GM12878 (cell line): Measurements from ENCODE around the gene SPNS1.

Experiments
- CBFB ChIP-seq: IDR thresholded peaks from 2 replicates; pipeline ENCODE4 v1.6.1; 2016; ENCODE audit warnings: antibody characterized with exemption, low read depth
- CEBPB ChIP-seq, 2 experiments: fragments of 150-350 bp in 1 of 2; IDR thresholded peaks; 2 replicates each; pipeline ENCODE4 v1.6.1; 2012 to 2014; ENCODE audit warnings: low read depth in 2 of 2, low read length in 2 of 2, borderline replicate concordance in 1 of 2, inconsistent platforms in 1 of 2
- CTCF ChIP-seq, 3 experiments: IDR thresholded peaks in 2 of 3; conservative IDR thresholded peaks in 1 of 3; 2 replicates each; pipeline ENCODE4 v1.5.1; 2011; ENCODE audit warnings: low read depth in 3 of 3, low read length in 3 of 3, mild to moderate bottlenecking in 3 of 3, control low read depth in 2 of 3, moderate library complexity in 2 of 3, inconsistent platforms in 1 of 3, mixed read lengths in 1 of 3; ENCODE audit not compliant: control insufficient read depth in 2 of 3, insufficient read depth in 1 of 3; ENCODE audit errors: extremely low read depth in 1 of 3
- EZH2 ChIP-seq: IDR thresholded peaks from 2 replicates; pipeline ENCODE4 v1.6.1; 2012; ENCODE audit warnings: low read depth, mild to moderate bottlenecking, control low read depth, inconsistent platforms, low read length, borderline replicate concordance; ENCODE audit not compliant: control insufficient read depth
- HCFC1 ChIP-seq: fragments of 150-350 bp; IDR thresholded peaks from 2 replicates; pipeline ENCODE4 v1.6.1; 2014; ENCODE audit warnings: low read length
- JUND ChIP-seq: IDR thresholded peaks from 2 replicates; pipeline ENCODE4 v1.6.1; 2012; ENCODE audit warnings: low read depth, mild to moderate bottlenecking, low read length, improper control_type of control experiment, moderate library complexity
- MTA2 ChIP-seq: fragments of 450-650 bp; IDR thresholded peaks from 2 replicates; pipeline ENCODE4 v1.6.1; 2016; ENCODE audit warnings: low read depth, mild to moderate bottlenecking, moderate library complexity
- POLR2A ChIP-seq: IDR thresholded peaks from 2 replicates; pipeline ENCODE4 v1.6.1; 2011; ENCODE audit warnings: low read depth, mild to moderate bottlenecking, low read length
- SMC3 ChIP-seq: IDR thresholded peaks from 2 replicates; pipeline ENCODE4 v1.6.1; 2011; ENCODE audit warnings: low read length, improper control_type of control experiment, borderline replicate concordance
- YY1 ChIP-seq: IDR thresholded peaks from 2 replicates; pipeline ENCODE4 v1.6.1; 2011; ENCODE audit warnings: low read depth, mild to moderate bottlenecking, low read length
- ZBTB33 ChIP-seq: fragments of 450-650 bp; IDR thresholded peaks from 2 replicates; pipeline ENCODE4 v1.6.1; 2017; ENCODE audit warnings: mild to moderate bottlenecking
- TF ChIP-seq, protein P1 (sequence below): IDR thresholded peaks from 2 replicates; pipeline ENCODE4 v1.6.1; 2012; ENCODE audit warnings: low read depth, low read length, improper control_type of control experiment

- TF ChIP-seq CTCF (IDR thresholded peaks at IDR 0.05 in 2 of 3, conservative IDR thresholded peaks at IDR 0.05 in 1 of 3; ENCODE audit: control insufficient read depth in 2 of 3, extremely low read depth in 1 of 3, insufficient read depth in 1 of 3, low read depth in 3 of 3, low read length in 3 of 3) (peak; percentile 51 to 62 (median 55)), YY1 (no peak), JUND (no peak), CBFB (no peak), CEBPB (IDR thresholded peaks at IDR 0.05; ENCODE audit: borderline replicate concordance in 1 of 2, low read depth in 2 of 2, low read length in 2 of 2) (no peak), POLR2A (no peak), ZBTB33 (no peak), HCFC1 (no peak), MTA2 (no peak), SMC3 (peak; percentile 23; the same call in 1 of the 2 replicates), EZH2 (no peak)
- TF ChIP-seq, protein P1, sequence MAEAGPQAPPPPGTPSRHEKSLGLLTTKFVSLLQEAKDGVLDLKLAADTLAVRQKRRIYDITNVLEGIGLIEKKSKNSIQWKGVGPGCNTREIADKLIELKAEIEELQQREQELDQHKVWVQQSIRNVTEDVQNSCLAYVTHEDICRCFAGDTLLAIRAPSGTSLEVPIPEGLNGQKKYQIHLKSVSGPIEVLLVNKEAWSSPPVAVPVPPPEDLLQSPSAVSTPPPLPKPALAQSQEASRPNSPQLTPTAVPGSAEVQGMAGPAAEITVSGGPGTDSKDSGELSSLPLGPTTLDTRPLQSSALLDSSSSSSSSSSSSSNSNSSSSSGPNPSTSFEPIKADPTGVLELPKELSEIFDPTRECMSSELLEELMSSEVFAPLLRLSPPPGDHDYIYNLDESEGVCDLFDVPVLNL = no peak
These were observed 3.4 kb downstream of the SPNS1 start for GRCh38 chr16:28977703-28978662.
